LNCAP (cell line): ENCODE measurements around the gene HLA-A.

Experiments used
- CTCF ChIP-seq: fragments of 450-650 bp; IDR thresholded peaks from 2 replicates; pipeline ENCODE4 v1.5.1; 2017; ENCODE audit warnings: mild to moderate bottlenecking

Gene HLA-A

GRCh38 chr6:29909985-29910384 is 32.3 kb upstream of the HLA-A start:
- TF ChIP-seq CTCF, result no peak

- no peak for TF ChIP-seq CTCF
These were observed 29.5 kb upstream of the HLA-A start for GRCh38 chr6:29912840-29913239.

GRCh38 chr6:29916741-29917140 is 25.6 kb upstream of the HLA-A start:
- TF ChIP-seq CTCF, result no peak

- no peak for TF ChIP-seq CTCF
These were observed 24.5 kb upstream of the HLA-A start for GRCh38 chr6:29917857-29918256.

- no peak for TF ChIP-seq CTCF
These were observed 22.6 kb upstream of the HLA-A start for GRCh38 chr6:29919506-29920445.

GRCh38 chr6:29924287-29924686 is 18.0 kb upstream of the HLA-A start:
- TF ChIP-seq CTCF, result no peak

GRCh38 chr6:29924731-29925130 is 17.6 kb upstream of the HLA-A start:
- no peak for TF ChIP-seq CTCF

GRCh38 chr6:29925321-29925720 is 17.0 kb upstream of the HLA-A start:
- TF ChIP-seq CTCF, result no peak
